Measurements from ENCODE around the gene NAALADL2.

GRCh38 chr3:175453361-175453760 is 594.2 kb downstream of the NAALADL2 start:
- TF ChIP-seq CTCF (IDR thresholded peaks at IDR 0.05), result no peak
- no peak for TF ChIP-seq EZH2 (IDR thresholded peaks at IDR 0.05)

Data from neural progenitor cell (in vitro differentiated cells).